CD14-positive monocyte (primary cell): Measurements from ENCODE around the gene TANC2. TPM values are rescaled to one million over a fixed set of nuclear protein-coding genes. Genes with fewer than 3 reads are reported as not detected.

Source experiments
- DNase-seq, 3 donors: peaks; one replicate each; pipeline ENCODE4 v3.0.0-alpha.2; 2011 to 2022
- H2AFZ ChIP-seq: 2 replicates; pipeline ENCODE4 v1.6.0; 2012; ENCODE audit warnings: mild to moderate bottlenecking, low read depth, low read length, inconsistent platforms; ENCODE audit not compliant: insufficient read depth, poor library complexity, severe bottlenecking
- H3K27ac ChIP-seq, 2 donors: 1 replicate in 1 of 2; 2 replicates in 1 of 2; pipeline ENCODE4 v1.5.1; 2012 to 2013; ENCODE audit warnings: low read length in 2 of 2, control low read depth in 1 of 2, inconsistent platforms in 1 of 2, low read depth in 1 of 2, mild to moderate bottlenecking in 1 of 2
- H3K27me3 ChIP-seq, 2 donors: one replicate each; pipeline versions ENCODE4 v1.6.0 to v1.6.1; 2011 to 2013; ENCODE audit warnings: low read length in 2 of 2; ENCODE audit not compliant: control insufficient read depth in 2 of 2, insufficient read depth in 2 of 2
- H3K36me3 ChIP-seq, 2 donors: replicated peaks in 1 of 2; 1 replicate in 1 of 2; 2 replicates in 1 of 2; pipeline versions ENCODE4 v1.5.1 to v1.6.1; 2012 to 2013; ENCODE audit warnings: low read length in 2 of 2, control low read depth in 1 of 2, inconsistent platforms in 1 of 2, mild to moderate bottlenecking in 1 of 2; ENCODE audit not compliant: insufficient read depth in 2 of 2, control insufficient read depth in 1 of 2
- H3K4me1 ChIP-seq, 2 donors: 1 replicate in 1 of 2; 2 replicates in 1 of 2; pipeline versions ENCODE4 v1.5.1 to v1.6.1; 2012 to 2013; ENCODE audit warnings: low read length in 2 of 2, control low read depth in 1 of 2, inconsistent platforms in 1 of 2, mild to moderate bottlenecking in 1 of 2, moderate library complexity in 1 of 2; ENCODE audit not compliant: insufficient read depth in 2 of 2, control insufficient read depth in 1 of 2
- H3K4me2 ChIP-seq: replicated peaks from 2 replicates; pipeline ENCODE3; 2012; ENCODE audit warnings: low read length, moderate library complexity, mild to moderate bottlenecking; ENCODE audit not compliant: poor library complexity, severe bottlenecking; ENCODE audit errors: extremely low read depth
- H3K4me3 ChIP-seq, 3 experiments: fragments of 200-600 bp in 1 of 3; sonication (generic) in 1 of 3; replicated peaks in 1 of 3; 1 replicate in 2 of 3; 2 replicates in 1 of 3; pipeline ENCODE4 v1.5.1; 2011 to 2013; ENCODE audit warnings: low read length in 3 of 3, mild to moderate bottlenecking in 3 of 3, control low read depth in 2 of 3, low read depth in 2 of 3, inconsistent platforms in 1 of 3, moderate library complexity in 1 of 3
- H3K79me2 ChIP-seq: 2 replicates; pipeline ENCODE4 v1.6.0; 2012; ENCODE audit warnings: mild to moderate bottlenecking, control low read depth, inconsistent platforms, low read length, moderate library complexity; ENCODE audit not compliant: insufficient read depth
- H3K9ac ChIP-seq: 2 replicates; pipeline ENCODE4 v1.6.0; 2017; ENCODE audit warnings: low read length, mild to moderate bottlenecking; ENCODE audit not compliant: insufficient read depth, poor library complexity, severe bottlenecking
- H3K9me3 ChIP-seq, 2 donors: replicated peaks in 1 of 2; 1 replicate in 1 of 2; 2 replicates in 1 of 2; pipeline versions ENCODE4 v1.5.1 to v1.6.1; 2012 to 2013; ENCODE audit warnings: low read length in 2 of 2, control low read depth in 1 of 2; ENCODE audit not compliant: control insufficient read depth in 1 of 2, insufficient read depth in 1 of 2
- H4K20me1 ChIP-seq: 2 replicates; pipeline ENCODE4 v1.6.0; 2012; ENCODE audit warnings: mild to moderate bottlenecking, low read length, control low read depth, moderate library complexity; ENCODE audit not compliant: insufficient read depth
- H3K27ac Mint-ChIP-seq, 7 donors: one replicate each; pipeline ENCODE4 v1.8.0; 2020; ENCODE audit warnings: mild to moderate bottlenecking in 7 of 7, mixed read lengths in 7 of 7, moderate library complexity in 6 of 7, inconsistent platforms in 2 of 7
- H3K27me3 Mint-ChIP-seq, 3 donors: one replicate each; pipeline ENCODE4 v1.8.0; 2021 to 2022; ENCODE audit warnings: low read depth in 3 of 3, mild to moderate bottlenecking in 3 of 3, mixed read lengths in 3 of 3, moderate library complexity in 3 of 3, inconsistent platforms in 1 of 3
- H3K36me3 Mint-ChIP-seq, 2 donors: one replicate each; pipeline ENCODE4 v1.8.0; 2020; ENCODE audit warnings: mixed read lengths in 2 of 2, inconsistent platforms in 1 of 2, mild to moderate bottlenecking in 1 of 2
- H3K4me1 Mint-ChIP-seq: one replicate; pipeline ENCODE4 v1.8.0; 2020; ENCODE audit warnings: mild to moderate bottlenecking, mixed read lengths
- H3K4me3 Mint-ChIP-seq, 2 donors: one replicate each; pipeline ENCODE4 v1.8.0; 2020; ENCODE audit warnings: mild to moderate bottlenecking in 2 of 2, mixed read lengths in 2 of 2, moderate library complexity in 1 of 2
- H3K9me3 Mint-ChIP-seq, 7 donors: one replicate each; pipeline ENCODE4 v1.8.0; 2020 to 2022; ENCODE audit warnings: mixed read lengths in 7 of 7, mild to moderate bottlenecking in 6 of 7, moderate library complexity in 6 of 7, inconsistent platforms in 2 of 7
- CTCF ChIP-seq: fragments of 200-600 bp; IDR thresholded peaks from one replicate; pipeline ENCODE4 v1.8.0; 2022; ENCODE audit warnings: antibody characterized with exemption, mild to moderate bottlenecking
- WGBS: methylation state at CpG from one replicate; pipeline ENCODE4 v1.1.5; 2013; ENCODE audit warnings: missing lambda C conversion rate; ENCODE audit not compliant: insufficient coverage; 5-methylcytosine and 5-hydroxymethylcytosine counted together
- intact Hi-C, 2 donors: fragments of 100-400 bp; cut with micrococcal nuclease; formaldehyde crosslinking; loops; one replicate each; pipeline versions ENCODE4 v1.15.0 to v1.15.1; 2023
- polyA plus RNA-seq, 3 donors: library from polyadenylated mRNA; depleted of rRNA in 1 of 3; unstranded in 2 of 3; stranded (reverse) in 1 of 3; fragments of 300-500 nt in 2 of 3; fragments of >200 nt in 1 of 3; fragmentation: Illumina TruSeq in 2 of 3; gene quantifications; 1 replicate in 2 of 3; 2 replicates in 1 of 3; pipeline ENCODE4 v1.2.3, GENCODE V29; 2012 to 2021

Gene TANC2
- polyA plus RNA-seq, 3 donors: 0.27 to 6.5 (median 0.34) TPM

GRCh38 chr17:62998665-62999393 lies 32.8 kb downstream of the TANC2 start:
- H3K9ac ChIP-seq: no peak overlapping the region
- peaks cover 30% of the 10 kb centered on the region for H3K4me1 Mint-ChIP-seq
- H3K27me3 ChIP-seq: no peaks in the 10 kb centered on the region
- H3K36me3 ChIP-seq: no peaks in the 10 kb centered on the region
- no peak overlapping the region for H2AFZ ChIP-seq
- no peak overlapping the region for H3K27ac ChIP-seq
- no peak for TF ChIP-seq CTCF
- H3K27ac Mint-ChIP-seq: no peak overlapping the region
- no peak overlapping the region for H3K4me3 Mint-ChIP-seq
- H3K4me3 ChIP-seq: no peak overlapping the region
- H3K36me3 Mint-ChIP-seq: no peaks in the 10 kb centered on the region
- 100% methylated on average over 1 of the region's 1 CpG for WGBS
- no peaks in the 10 kb centered on the region for H4K20me1 ChIP-seq
- no peaks in the 10 kb centered on the region for H3K79me2 ChIP-seq
- H3K9me3 Mint-ChIP-seq: peaks cover 0 to 3% (median 0%) of the 10 kb centered on the region in 7 donors
- peaks cover 17 to 25% of the 10 kb centered on the region in 2 donors for H3K4me1 ChIP-seq
- H3K9me3 ChIP-seq: no peaks in the 10 kb centered on the region
- no peaks in the 10 kb centered on the region for H3K27me3 Mint-ChIP-seq
- H3K4me2 ChIP-seq: no peak overlapping the region
- intact Hi-C loops: no loop called here
- DNase-seq: no peak

GRCh38 chr17:62999736-63000135 lies 33.7 kb downstream of the TANC2 start:
- H3K36me3 ChIP-seq: no peaks in the 10 kb centered on the region
- no peaks in the 10 kb centered on the region for H4K20me1 ChIP-seq
- WGBS: 80% methylated on average over 1 of the region's 3 CpGs
- no peaks in the 10 kb centered on the region for H3K9me3 ChIP-seq
- H3K4me3 ChIP-seq: no peak overlapping the region
- H3K4me1 Mint-ChIP-seq: peaks cover 27% of the 10 kb centered on the region
- peaks cover 17 to 21% of the 10 kb centered on the region in 2 donors for H3K4me1 ChIP-seq
- H3K27ac ChIP-seq: no peak overlapping the region
- no peak overlapping the region for H3K27ac Mint-ChIP-seq
- no peak for DNase-seq
- H3K27me3 Mint-ChIP-seq: peaks cover 0 to 2% (median 0%) of the 10 kb centered on the region in 3 donors
- intact Hi-C loops: no loop called here
- no peaks in the 10 kb centered on the region for H3K79me2 ChIP-seq
- no peak overlapping the region for H2AFZ ChIP-seq
- H3K4me2 ChIP-seq: no peak overlapping the region
- no peak overlapping the region for H3K4me3 Mint-ChIP-seq
- no peak overlapping the region for H3K9ac ChIP-seq
- no peaks in the 10 kb centered on the region for H3K36me3 Mint-ChIP-seq
- peaks cover 0 to 3% (median 0%) of the 10 kb centered on the region in 7 donors for H3K9me3 Mint-ChIP-seq
- no peak for TF ChIP-seq CTCF
- no peaks in the 10 kb centered on the region for H3K27me3 ChIP-seq
